ENCODE data around the gene ALMS1. TPM values are rescaled to one million over a fixed set of nuclear protein-coding genes. Genes with fewer than 3 reads are reported as not detected.
"Not testable (repeated sequence)": the region's sequence is repeated elsewhere in the genome, so short reads cannot be mapped to it uniquely, and the experiment has no call there.

ALMS1 gene, protein sequence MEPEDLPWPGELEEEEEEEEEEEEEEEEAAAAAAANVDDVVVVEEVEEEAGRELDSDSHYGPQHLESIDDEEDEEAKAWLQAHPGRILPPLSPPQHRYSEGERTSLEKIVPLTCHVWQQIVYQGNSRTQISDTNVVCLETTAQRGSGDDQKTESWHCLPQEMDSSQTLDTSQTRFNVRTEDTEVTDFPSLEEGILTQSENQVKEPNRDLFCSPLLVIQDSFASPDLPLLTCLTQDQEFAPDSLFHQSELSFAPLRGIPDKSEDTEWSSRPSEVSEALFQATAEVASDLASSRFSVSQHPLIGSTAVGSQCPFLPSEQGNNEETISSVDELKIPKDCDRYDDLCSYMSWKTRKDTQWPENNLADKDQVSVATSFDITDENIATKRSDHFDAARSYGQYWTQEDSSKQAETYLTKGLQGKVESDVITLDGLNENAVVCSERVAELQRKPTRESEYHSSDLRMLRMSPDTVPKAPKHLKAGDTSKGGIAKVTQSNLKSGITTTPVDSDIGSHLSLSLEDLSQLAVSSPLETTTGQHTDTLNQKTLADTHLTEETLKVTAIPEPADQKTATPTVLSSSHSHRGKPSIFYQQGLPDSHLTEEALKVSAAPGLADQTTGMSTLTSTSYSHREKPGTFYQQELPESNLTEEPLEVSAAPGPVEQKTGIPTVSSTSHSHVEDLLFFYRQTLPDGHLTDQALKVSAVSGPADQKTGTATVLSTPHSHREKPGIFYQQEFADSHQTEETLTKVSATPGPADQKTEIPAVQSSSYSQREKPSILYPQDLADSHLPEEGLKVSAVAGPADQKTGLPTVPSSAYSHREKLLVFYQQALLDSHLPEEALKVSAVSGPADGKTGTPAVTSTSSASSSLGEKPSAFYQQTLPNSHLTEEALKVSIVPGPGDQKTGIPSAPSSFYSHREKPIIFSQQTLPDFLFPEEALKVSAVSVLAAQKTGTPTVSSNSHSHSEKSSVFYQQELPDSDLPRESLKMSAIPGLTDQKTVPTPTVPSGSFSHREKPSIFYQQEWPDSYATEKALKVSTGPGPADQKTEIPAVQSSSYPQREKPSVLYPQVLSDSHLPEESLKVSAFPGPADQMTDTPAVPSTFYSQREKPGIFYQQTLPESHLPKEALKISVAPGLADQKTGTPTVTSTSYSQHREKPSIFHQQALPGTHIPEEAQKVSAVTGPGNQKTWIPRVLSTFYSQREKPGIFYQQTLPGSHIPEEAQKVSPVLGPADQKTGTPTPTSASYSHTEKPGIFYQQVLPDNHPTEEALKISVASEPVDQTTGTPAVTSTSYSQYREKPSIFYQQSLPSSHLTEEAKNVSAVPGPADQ (N-terminal part only)
- 10 to 100 TPM; 29.2 to 40.7 (median 37.5) TPM for polyA plus RNA-seq (ENCODE audit: insufficient read length in 4 of 4)

GRCh38 chr2:73385504-73386341 is at the start of gene ALMS1:
TSS of gene ALMS1 (plus strand) at chr2:73385836. CDS start at chr2:73385869, 33 bp downstream.
- DNase-seq (ENCODE audit: low read depth in 4 of 4, low spot score in 3 of 4): peak; percentile 73 to 84 (median 76)

DNA sequence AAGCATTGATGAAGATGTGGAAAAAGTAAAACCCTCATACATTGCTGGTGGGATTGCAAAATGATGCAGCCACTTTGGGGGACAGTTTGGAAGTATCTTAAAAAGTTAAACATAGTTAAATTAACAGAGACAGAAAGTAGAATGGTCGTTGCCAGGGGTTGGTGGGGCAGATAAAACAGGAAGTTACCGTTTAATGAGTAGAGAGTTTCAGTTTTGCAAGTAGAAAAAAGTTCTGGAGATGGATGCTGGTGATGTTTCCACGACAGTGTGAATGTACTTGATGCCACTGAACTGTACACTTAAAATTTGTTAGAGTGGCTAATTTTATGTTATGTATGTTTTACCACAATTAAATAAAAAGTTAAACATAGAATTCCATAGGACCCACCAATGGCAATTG is 47.8 kb upstream of the ALMS1 start:
- DNase-seq (ENCODE audit: low read depth in 4 of 4, low spot score in 3 of 4): no peak

DNA sequence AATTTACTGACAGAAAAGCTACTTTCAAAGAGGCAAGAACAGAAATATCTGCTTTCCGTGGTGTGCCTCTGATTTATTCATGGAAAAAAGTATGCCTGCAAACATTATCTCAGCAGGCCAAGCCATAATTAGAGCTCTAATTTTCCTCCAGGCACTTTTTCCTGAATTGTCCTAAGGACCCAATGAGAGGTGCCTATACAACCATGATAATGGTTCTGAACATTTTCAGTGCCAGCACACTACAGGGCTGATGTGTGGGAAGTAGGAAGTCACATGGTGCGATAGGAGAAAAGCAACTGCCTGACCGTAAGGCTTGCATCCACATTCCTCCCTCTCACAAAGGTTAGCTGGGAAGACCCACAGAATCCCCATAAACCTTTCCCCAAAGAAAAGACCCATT is 46.4 kb upstream of the ALMS1 start:
- DNase-seq (ENCODE audit: low read depth in 4 of 4, low spot score in 3 of 4): no peak

- no peak for DNase-seq (ENCODE audit: low read depth in 4 of 4, low spot score in 3 of 4)
These were observed 44.6 kb upstream of the ALMS1 start for GRCh38 chr2:73341039-73341438.

DNA sequence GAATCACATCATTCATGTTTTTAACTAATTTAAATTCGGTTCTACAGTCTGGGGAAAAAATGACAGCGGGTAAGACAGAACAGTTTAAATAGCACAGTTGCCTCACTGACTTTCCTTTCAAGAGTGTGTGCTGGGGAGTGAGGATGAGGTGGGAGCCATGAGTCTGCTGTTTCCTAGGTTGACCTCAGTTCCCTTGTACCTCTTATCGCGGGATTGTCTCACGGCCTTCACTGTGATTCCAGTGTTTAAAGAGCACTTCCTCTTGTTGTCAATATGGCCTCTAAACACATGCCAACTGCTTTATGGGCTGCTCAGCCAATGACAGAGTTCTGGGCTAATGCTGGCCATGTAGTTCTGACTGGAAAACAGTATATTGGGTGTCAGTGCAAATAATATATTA is 41.6 kb upstream of the ALMS1 start:
- DNase-seq (ENCODE audit: low read depth in 4 of 4, low spot score in 3 of 4): no peak

GRCh38 chr2:73344747-73345146 is 40.9 kb upstream of the ALMS1 start:
- not testable (repeated sequence) for DNase-seq (ENCODE audit: low read depth in 4 of 4, low spot score in 3 of 4)

GRCh38 chr2:73350035-73350691 is 35.5 kb upstream of the ALMS1 start:
- DNase-seq (ENCODE audit: low read depth in 4 of 4, low spot score in 3 of 4): no peak

- DNase-seq (ENCODE audit: low read depth in 4 of 4, low spot score in 3 of 4): no peak
These were observed 29.5 kb upstream of the ALMS1 start for GRCh38 chr2:73356097-73356496.

DNA sequence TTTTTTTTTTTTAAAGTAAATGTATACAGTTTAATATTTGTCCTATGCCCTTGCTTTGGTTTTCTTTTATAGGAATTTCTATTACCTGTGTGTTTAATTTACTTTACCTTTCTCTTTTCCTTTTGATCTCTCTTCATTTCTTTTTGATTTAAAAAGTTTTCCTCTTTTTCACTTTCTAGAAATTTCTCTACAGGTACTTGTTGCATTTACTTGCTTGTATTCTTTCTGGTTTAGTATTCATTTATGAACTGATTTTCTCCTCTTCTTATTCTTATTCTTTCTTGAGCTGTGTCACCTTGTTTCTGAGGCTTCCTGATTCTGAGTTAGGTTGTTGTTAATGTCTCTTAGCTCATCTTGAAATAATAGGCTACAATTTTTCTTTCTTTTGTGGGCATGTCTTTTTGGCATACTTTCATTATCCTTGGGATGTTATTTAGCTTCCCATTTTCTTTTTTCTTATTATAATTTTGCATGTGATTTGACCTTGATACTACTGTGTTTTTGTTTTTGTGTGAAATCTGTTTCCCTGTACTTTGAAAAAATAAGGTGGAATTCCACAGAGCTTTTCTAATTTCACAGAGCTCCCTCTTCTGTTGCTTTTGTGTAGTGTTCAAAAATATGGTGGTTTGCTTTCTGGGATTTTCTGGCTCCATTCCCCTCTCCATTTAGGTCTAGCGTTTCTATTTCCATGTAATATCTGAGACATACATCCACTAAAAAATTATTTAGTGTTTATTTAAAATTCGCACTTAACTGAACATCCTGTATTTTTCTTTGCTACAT is 25.5 kb upstream of the ALMS1 start:
- DNase-seq (ENCODE audit: low read depth in 4 of 4, low spot score in 3 of 4): no peak

DNA sequence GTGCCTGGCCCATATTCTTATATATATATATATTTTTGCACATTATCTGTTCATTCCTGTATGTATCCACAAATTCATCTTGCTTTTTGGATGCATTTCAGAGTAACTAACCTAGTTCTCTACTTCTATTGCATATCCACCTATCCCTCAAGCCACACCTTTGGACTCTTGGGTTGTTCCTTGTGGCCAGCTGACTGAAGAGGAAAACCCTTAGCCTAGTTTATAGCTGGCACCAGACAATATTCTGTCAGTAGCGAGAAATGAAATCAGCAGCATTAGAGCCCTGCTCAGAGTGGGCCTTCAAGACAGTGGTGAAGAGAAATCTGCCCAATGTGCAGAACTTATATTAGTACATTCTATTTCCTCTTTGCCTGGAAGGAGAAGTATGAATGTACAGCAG is 19.6 kb upstream of the ALMS1 start:
- DNase-seq (ENCODE audit: low read depth in 4 of 4, low spot score in 3 of 4): no peak

GRCh38 chr2:73368781-73369180 is 16.9 kb upstream of the ALMS1 start:
- DNase-seq (ENCODE audit: low read depth in 4 of 4, low spot score in 3 of 4): no peak

- no peak for DNase-seq (ENCODE audit: low read depth in 4 of 4, low spot score in 3 of 4)
These were observed 15.3 kb upstream of the ALMS1 start for GRCh38 chr2:73370348-73370747.

DNA sequence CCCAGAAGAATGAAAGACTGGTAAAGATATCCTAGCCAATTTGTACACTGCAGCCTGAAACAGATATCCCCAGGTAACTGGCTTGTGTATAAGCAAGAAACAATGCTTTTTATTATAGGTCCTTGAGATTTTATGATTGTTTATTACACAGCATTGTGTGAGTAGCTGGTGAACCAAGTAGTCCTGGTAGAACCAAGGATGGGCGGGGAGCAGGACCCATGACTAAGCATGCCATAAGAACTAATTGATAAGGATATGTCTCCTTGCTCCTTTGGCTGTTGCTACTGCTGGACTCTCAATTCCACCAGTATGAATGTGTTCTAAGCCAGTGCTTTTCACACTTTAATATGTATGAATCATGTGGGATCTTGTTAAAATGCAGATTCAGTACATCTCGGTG is 12.3 kb upstream of the ALMS1 start:
- DNase-seq (ENCODE audit: low read depth in 4 of 4, low spot score in 3 of 4): no peak

DNA sequence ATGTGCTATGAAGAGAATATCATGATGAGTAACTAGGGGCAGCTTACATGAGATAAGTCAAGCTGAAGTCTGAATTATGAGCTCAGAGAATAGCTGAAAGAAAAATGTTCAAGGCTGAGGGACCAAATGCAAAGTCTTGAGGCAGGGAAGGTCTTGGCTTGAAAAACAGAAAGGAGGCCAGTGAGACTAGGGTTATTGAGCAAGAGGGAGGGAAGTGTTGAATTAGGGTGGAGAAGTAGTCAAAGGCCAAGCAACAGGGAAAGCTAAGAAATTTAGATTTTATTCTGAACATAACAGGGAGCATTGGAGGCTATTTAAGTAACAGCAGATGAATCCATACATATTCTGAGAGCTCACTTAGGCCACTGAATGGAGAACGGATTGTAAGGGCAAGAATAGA is 11.4 kb upstream of the ALMS1 start:
- no peak for DNase-seq (ENCODE audit: low read depth in 4 of 4, low spot score in 3 of 4)

- no peak for DNase-seq (ENCODE audit: low read depth in 4 of 4, low spot score in 3 of 4)
These were observed 9.0 kb upstream of the ALMS1 start for GRCh38 chr2:73376681-73377080.

DNA sequence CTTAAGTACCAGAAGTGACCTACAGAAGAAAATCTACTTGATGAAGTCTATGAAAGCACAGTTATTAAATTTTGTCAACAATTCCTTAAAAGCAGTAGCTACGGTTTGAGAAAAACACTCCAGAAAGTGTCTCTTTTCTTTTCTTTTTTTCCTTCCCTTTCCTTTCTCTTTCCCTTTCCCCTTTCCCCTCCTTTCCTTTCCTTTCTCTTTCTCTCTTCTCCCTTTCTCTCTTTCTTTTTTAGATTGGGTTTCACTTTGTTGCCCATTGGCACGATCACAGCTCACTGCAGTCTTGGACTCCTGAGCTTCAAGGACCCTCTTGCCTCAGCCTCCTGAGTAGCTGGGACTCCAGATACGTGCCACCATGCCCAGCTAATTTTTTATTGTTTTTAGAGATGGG is 2.6 kb upstream of the ALMS1 start:
- no peak for DNase-seq (ENCODE audit: low read depth in 4 of 4, low spot score in 3 of 4)

DNA sequence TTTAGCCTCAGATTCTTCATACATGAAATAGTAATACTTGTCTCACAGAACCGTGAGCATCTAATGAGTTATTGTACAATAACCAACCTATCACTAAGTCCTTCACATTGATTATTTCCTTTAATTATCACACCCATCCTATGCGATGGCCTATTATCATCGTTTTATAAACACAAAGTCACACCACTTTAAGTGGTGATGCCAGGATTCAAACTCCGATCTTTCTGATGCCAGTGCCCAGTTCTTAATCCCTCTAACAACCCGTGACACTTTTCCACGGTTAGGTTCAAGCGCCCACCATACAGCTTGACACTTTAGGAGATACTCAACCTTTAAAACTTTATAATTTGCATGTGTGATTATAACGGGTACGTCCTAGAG is 523 bp upstream of the ALMS1 start:
- no peak for DNase-seq (ENCODE audit: low read depth in 4 of 4, low spot score in 3 of 4)

GRCh38 chr2:73386342-73386868 is 769 bp downstream of the ALMS1 start:
- DNase-seq (ENCODE audit: low read depth in 4 of 4, low spot score in 3 of 4): no peak

All from left renal pelvis (tissue), 4 donors.